SHP77 treated with DMSO at 0.1 percent for 48 hours (cell line): ENCODE data around the gene FKBP15.

Experiments used
- DNase-seq: peaks from one replicate; lab custom pipeline; 2025; lab: John Stamatoyannopoulos, UW

Gene FKBP15

GRCh38 chr9:113183956-113184488 is 37.1 kb downstream of the FKBP15 start:
- DNase-seq, result no peak

- no peak for DNase-seq
These were observed 39.9 kb downstream of the FKBP15 start for GRCh38 chr9:113181165-113181564.

- no peak for DNase-seq
These were observed 41.2 kb downstream of the FKBP15 start for GRCh38 chr9:113179839-113180238.

- DNase-seq, result no peak
These were observed 43.0 kb downstream of the FKBP15 start for GRCh38 chr9:113178087-113178486.

GRCh38 chr9:113177251-113177650 is 43.8 kb downstream of the FKBP15 start:
- no peak for DNase-seq

- no peak for DNase-seq
These were observed 44.3 kb downstream of the FKBP15 start for GRCh38 chr9:113176803-113177202.

- no peak for DNase-seq
These were observed 47.7 kb downstream of the FKBP15 start for GRCh38 chr9:113173341-113173740.

- DNase-seq, result no peak
These were observed 52.3 kb downstream of the FKBP15 start for GRCh38 chr9:113168809-113169208.

- DNase-seq, result no peak
These were observed 55.0 kb downstream of the FKBP15 start for GRCh38 chr9:113166039-113166438.

GRCh38 chr9:113164536-113165300 is 56.4 kb downstream of the FKBP15 start:
- DNase-seq, result no peak

- DNase-seq, result no peak
These were observed 58.1 kb downstream of the FKBP15 start for GRCh38 chr9:113163001-113163400.

- DNase-seq, result no peak
These were observed 60.5 kb downstream of the FKBP15 start for GRCh38 chr9:113160571-113160970.

GRCh38 chr9:113158446-113158845 is 62.6 kb downstream of the FKBP15 start:
- no peak for DNase-seq

GRCh38 chr9:113156880-113157279 is 64.2 kb downstream of the FKBP15 start:
- no peak for DNase-seq

GRCh38 chr9:113155911-113156588 is 65.0 kb downstream of the FKBP15 start:
- DNase-seq, result no peak

- no peak for DNase-seq
These were observed 66.1 kb downstream of the FKBP15 start for GRCh38 chr9:113154946-113155345.

- DNase-seq, result no peak
These were observed 66.6 kb downstream of the FKBP15 start for GRCh38 chr9:113154471-113154870.

- DNase-seq, result no peak
These were observed 67.5 kb downstream of the FKBP15 start for GRCh38 chr9:113153599-113153998.

- DNase-seq, result no peak
These were observed 68.4 kb downstream of the FKBP15 start for GRCh38 chr9:113152699-113153098.

- no peak for DNase-seq
These were observed 69.1 kb downstream of the FKBP15 start for GRCh38 chr9:113151696-113152630.

GRCh38 chr9:113150670-113151611 is 70.1 kb downstream of the FKBP15 start, which contains the start of gene SLC31A2:
Gene SLC31A2 (plus strand): TSS chr9:113151007. CDS start chr9:113151075, 68 bp downstream.
- DNase-seq, result peak; percentile 41
